NCI-H2196 (cell line): ENCODE data around the gene PTPN20.
"Not testable (repeated sequence)": the region's sequence is repeated elsewhere in the genome, so short reads cannot be mapped to it uniquely, and the experiment has no call there.

ENCODE experiments used
- DNase-seq: peaks from one replicate; lab custom pipeline; 2025; ENCODE audit not compliant: unreplicated experiment; lab: John Stamatoyannopoulos, UW

The PTPN20 gene

DNA sequence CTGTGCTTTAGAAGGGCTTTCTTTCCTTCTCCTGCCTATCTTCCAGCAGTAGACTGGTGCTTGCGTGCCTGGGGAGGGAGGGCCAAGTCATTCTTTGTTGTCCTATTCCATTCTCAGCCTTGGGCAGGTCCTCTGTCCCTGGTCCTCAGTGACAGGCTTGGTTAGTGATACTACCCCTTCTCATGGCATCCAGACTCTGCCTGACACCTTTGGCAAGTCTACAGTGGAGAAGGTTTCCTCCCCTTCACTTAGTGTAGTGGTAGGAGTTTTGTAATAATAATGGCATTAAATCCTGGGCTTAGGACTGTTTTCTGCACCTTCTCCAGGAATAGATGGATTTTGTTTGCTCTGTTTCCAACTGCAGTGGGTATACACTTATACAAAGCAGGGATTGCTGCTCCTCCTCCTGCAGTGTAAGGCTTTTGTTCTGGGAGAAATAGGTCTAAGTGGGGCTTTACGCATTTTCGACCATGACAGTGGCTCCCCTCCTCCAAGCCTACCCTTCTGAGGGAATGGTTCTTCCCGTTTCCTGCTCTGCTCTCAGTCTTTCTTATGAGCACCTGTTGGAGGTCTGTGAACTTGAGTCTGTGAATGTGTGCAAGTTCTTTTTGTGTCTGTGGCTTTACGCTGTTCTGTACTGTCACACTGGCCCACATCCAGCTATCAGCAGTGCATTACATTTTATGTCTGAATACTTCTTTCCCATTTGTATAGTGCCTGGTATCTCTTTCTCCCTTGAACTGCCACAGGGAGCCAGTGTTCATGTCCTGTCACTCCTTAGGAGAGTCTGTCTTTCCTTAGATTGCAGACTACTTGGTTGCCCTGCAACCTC is 37.7 kb downstream of the PTPN20 start:
- DNase-seq = not testable (repeated sequence)

DNA sequence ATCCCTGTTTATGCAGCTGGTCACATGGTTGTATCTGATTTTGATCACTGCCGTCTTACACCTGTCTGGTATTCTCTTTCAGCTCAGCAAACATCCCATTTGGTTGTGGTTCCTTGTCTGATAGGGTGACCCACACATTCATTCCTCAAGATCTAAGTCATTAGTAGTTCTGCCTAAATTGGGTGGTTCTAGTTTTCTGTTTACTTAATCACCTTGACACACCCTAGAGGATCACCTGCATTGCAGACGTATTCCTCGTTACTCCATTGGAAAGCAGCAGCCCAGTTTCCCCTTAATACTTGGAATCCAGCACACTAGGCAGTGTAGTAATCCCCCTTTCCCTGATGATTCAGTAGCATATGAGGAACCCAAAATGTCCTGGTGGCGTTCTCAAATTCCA is 41.3 kb downstream of the PTPN20 start:
- not testable (repeated sequence) for DNase-seq

DNA sequence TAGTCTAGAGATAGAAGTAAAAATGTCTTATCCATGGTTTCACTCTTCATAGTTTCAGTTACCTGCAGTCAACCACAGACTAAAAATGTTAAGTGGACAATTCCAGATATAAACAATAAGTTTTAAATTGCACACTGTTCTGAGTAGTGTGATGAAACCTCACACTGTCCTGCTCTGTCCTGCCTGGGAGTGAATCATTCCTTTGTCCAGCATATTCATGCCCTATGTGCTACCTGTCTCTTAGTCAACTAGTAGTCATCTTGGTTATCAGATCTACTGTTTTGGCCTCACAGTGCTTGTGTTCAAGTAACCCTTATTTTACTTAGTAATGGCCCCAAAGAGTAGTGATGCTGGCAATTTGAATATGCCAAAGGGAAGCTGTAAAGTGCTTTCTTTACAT is 49.5 kb downstream of the PTPN20 start:
- DNase-seq = not testable (repeated sequence)

DNA sequence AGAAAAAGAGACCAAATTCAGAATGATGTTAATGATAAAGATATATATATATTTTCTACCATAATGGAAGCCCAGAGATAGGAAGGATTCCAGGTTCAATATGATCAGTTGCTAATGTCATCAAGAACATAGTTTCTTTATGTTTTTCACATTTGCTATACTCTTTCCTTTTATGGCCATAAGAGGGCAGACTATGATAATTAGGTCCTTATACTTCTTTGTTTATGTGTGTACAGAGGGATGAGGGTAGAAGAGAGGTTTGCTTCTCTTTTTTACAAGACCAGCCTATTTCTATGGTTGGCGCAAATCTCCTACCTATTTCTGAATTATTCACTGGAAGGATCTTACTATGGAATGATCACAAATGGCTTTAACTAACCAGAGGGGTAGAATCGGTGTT is 52.1 kb downstream of the PTPN20 start:
- not testable (repeated sequence) for DNase-seq

DNA sequence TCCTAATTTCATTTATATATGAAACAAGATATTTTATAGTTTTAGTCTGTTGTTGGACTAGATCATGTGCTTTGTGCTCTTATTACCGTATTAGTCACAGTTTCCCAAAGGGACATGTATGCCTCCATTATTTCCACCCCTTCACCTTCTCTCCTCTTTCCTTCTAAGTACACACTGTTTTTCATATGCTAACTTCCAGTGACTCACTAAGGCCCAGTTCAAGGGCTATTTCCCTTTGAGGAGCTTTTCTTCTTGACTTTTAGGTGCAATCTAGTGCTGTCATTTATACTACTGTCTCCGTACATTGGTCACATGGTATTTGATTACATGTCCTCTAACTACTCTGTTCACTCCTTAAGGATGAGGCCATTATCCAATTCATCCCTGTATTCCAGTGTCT is 55.8 kb downstream of the PTPN20 start:
- DNase-seq = not testable (repeated sequence)

DNA sequence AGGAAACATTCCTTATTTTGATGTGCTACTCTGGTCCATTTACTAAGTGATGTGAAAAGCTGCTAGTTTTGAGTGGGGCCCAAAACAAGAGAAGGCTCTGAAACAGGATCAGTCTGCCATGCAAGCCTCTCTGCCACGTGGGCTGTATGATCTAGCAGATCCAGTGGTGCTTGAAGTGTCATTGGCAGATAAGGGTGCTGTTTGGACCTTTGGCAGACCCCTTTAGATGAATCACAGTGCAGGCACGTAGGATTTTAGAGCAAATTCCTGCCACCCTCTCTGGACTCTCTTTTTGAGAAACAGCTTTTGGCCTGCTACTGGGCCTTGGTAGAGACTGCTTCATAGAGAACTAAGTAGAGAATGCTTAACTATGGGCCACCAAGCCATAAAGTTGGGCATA is 69.0 kb downstream of the PTPN20 start:
- not testable (repeated sequence) for DNase-seq

DNA sequence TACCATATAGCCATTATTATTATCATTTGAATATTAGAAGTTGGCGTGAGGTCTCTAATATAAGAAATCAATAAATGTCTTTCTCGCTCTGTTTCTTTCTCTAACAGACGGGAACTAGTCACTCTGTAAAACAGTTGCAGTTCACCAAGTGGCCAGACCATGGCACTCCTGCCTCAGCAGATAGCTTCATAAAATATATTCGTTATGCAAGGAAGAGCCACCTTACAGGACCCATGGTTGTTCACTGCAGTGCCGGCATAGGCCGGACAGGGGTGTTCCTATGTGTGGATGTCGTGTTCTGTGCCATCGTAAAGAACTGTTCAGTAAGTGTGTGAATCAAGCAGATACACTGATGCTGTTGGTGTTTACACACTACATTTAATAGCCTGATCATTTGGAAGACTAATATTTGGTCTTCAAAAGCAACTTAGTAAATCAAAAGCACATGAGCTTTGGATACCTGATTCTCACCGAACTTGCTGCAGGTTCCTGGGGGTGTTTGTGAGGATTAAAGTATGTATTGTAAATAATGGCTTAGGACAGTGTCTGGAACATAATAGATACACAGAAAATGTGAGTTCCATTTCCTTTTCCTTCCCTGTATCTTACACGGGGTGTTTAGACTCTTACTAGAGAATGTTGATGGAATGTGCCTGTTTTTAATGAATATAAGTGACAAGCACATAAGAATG is 76.2 kb downstream of the PTPN20 start:
- not testable (repeated sequence) for DNase-seq

DNA sequence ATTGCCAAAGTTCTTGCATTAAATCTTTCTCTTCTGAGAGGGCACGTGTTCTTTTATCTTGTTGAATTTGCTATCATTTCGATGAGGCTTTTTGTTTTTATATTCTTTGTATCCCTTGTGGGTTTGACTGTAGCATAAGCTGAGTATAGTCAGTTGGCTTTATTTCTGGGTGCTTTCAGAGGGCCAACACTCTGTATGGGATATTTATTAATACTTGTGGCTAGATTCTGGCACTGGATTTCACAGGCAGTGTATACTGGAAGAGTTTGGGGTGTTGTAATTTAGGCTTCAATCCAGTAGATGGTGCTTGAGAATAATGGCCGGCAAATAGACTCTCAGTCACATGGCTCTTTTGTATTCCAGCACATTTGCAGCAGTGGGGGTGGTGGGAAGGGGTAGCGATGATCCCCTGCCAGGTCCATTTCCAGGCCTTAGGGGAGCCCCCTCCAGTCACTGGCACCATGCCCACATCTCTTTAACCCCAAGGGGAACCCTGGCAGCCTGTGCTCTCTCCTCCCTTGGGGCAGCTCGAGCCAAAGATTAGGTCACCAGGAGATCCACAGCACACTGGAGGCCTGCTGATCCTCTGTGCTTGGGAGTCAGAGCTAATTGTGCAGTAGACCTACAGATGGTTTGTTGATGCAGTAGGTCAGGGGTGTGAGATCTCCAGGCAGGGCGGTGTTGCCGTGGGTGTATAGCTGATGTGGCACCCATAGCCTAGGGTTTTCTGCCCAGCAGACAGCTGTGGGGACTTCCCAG is 81.8 kb downstream of the PTPN20 start:
- DNase-seq = peak; percentile 12

DNA sequence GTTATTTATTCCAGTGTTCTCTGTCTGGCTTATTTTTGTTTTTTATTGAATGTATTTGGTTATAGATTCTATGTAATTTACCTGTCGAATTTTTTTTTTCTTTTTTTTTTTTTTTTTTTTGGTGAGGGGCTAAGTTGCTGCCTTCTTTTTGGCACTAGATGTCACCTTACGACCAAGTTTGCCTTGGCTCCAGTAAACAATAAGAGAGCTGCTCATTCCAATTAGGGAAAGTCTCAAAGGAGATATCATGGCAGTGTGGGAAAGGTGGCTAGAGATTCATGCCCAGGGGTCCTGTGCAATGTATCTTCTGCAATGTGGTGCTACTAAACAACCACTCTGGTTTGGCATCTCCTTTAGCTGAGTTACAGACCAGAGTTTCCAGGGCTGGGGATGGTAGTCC is 84.0 kb downstream of the PTPN20 start:
- DNase-seq = no peak

DNA sequence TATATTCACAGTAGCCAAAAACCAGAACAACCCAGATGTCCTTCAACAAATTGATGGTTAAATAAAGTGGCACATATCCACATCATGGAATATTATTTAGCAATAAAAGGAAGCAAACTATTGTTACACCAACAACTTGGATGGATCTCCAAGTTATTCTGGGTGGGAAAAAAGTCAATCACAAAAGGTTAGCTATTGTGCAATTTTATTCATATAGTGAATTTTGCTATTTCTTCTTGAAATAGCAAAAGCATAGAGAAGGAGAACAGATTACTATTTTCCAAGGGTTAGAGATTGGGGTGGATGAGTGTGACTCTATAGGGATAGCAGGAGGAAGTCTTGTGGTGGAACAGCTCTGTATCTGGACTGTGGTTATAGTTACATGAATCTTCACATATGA is 87.0 kb downstream of the PTPN20 start:
- no peak for DNase-seq

DNA sequence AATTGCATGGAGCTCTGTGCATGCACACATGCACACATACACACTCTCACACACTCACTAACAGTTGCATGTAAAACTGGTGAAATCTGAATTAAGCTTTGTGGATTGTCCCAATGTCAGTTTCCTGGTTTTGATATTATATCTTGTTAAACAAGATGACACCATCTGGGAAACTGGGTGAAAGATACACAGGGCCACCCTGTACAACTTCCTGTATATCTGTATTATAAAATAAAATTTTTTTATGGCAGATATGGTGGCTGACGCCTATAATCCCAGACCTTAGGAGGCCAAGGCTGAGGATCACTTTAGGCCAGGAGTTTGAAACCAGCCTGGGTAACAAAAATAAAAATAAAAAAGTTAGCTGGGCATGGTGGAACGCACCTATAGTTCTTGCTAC is 87.4 kb downstream of the PTPN20 start:
- no peak for DNase-seq

DNA sequence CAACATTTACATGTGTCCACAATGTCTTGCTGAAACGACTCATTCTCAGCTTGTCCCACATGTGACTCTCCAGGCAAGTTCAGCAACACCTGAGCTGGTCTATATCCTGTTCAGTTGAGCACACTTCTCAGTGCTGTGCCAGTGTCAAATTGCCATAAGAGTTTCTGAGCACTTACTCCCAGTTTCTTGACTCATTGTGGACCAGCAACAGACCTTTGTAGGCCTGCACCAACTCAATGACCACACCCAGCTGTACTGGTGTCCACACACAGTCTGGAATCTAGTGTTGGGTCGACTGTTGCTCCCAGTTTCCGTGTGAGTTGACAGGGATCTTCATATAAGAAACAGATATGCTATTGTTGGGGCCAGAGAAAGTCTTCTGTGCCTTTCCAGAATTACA is 88.0 kb downstream of the PTPN20 start:
- DNase-seq = no peak

DNA sequence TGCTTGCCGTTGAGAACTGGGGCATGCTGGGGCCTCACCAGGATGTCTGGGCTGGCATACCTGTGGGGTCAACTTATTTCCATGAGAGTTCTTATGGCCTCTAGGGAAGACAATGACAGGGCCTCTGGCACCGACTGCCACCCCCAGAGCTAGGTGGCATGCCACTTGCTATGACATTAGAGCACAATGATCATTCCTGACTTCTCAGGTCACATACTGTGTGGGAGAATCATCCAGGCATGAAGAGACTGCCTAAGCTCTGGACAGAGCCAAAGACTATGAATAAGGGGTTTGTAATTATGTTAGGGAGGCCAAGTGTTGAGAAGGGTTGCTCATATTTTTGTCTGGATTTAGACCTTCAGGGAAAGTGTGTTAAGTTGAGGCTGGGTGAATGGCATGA is 97.5 kb downstream of the PTPN20 start:
- DNase-seq = no peak

DNA sequence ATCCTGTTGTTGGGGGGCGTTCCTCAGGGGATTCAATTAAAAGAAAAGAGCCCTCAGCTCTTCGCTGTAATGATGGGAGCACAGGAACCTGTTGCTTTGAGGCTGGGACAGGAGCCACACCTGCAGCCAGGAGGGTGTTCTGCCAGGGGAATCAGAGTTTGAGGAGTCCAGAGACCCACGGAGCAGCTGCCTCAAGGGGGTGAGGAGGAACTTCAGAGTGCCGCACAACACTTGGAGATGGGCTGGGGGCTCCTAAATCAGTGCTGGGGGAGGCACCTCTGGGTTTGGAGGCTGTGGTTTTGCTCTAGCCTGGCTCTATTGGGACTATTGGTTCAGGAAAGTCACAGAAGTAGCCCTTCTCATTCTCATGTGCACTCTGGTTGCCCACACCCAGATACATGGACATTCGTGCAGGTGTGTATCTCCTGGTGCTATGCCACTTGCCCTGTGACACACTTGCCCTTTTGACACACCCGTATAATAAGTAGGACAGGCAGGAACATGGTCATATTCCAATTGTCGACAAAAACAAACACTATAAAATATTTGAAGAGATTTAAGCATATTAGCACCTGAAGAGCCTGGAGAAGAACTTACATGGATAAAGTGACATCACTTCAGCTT is 98.1 kb downstream of the PTPN20 start:
- no peak for DNase-seq

DNA sequence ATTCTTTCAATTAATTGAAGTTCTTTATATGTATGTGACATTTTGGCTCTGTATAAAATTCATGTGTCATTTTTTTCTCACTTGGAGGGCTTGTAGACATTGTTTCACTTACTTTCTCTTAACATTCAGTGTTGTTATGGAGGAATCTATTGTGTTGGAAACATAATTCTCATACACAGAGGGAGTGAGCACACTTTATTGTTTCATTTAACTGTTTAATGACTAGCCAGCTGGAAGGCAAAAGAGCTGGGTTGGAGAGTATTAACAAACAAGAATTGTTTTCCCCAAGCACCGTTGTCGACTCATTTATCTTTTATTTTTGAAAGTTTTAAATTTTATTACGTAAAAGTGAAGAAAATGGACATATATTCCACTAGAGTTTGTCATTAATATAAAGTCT is 98.8 kb downstream of the PTPN20 start:
- no peak for DNase-seq

DNA sequence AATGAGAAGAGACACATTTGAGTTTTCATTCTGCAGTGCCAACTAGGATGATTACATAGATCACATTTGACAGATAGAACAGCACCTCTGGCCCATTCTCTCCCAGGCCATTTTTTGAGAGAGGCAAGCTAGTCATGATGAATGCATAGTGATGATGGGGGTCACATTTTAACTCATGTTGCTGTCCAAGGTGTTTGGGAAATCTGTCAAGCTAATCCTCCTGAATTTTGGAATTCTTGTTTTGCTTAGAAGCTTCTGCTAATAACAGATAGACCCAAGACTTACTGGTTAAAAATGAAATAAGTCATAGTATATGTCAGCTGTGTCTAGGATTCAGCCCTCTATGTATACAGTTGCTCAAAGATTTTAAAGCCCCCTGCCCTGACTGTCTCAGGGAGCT is 101.0 kb downstream of the PTPN20 start:
- no peak for DNase-seq

DNA sequence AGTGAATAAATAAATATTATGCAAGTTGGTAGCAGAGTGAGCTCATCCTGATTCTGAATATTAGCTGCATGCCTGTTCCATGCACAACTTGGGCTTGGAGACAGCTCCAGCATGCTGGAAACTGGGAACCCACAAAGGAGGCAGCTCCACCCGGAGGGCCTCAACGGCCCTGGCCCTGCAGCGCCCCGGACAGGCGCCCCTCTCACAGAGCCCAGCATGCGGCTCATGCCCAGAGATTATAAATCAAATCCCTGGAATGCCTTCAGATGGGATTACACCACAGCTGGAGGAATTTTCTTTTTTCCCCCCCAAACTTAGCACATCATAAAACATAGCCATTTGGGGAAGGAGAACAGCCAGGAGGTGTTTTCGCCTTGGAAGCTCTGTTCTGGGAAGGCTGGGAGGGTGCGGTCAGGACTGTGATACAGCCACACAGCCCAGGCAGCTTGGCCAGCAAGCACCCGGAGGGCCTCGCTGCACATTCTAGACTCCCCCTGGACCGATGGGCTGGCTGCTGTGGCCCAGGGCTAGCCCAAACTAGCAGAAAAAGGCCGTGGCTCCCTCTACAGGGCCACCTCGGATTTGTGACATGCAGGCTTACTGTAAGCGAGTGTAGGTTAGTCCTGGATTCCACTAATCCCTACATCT is 102.4 kb downstream of the PTPN20 start:
- no peak for DNase-seq

DNA sequence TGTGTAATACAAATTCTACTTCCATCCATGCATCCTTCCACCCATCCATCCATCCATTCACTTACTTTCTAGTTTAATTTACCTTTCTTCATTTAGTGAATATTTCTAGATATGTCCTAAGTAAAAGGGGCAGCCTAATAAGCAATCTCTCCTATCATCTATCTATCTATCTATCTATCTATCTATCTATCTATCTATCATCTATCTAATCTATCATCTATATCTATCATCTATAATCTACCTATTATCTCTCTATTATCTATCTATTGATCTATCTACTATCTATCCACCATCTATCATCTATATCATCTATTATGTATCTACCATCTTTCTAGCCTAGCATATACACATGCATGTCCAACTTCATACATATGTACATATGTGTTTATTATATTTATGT is 104.2 kb downstream of the PTPN20 start:
- no peak for DNase-seq

DNA sequence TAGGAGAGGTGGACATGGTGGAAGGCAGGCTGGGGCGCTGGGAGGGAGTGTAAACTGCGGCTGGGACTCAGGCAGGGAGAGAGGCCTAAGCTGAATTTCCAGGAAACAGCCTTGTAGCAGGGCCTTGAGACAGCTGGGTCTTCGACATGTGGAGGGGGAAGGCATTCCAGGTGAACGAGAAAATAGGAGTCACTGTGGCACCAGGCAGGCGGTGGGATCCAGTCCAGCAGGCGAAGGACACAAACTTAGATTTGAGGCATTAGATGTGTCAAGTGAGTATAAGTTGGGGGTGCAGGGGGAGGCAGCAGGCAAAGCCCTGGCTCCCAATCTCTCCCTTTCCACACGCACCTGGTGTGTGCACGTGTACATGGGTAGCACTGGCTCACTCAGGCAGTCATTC is 105.3 kb downstream of the PTPN20 start:
- no peak for DNase-seq

DNA sequence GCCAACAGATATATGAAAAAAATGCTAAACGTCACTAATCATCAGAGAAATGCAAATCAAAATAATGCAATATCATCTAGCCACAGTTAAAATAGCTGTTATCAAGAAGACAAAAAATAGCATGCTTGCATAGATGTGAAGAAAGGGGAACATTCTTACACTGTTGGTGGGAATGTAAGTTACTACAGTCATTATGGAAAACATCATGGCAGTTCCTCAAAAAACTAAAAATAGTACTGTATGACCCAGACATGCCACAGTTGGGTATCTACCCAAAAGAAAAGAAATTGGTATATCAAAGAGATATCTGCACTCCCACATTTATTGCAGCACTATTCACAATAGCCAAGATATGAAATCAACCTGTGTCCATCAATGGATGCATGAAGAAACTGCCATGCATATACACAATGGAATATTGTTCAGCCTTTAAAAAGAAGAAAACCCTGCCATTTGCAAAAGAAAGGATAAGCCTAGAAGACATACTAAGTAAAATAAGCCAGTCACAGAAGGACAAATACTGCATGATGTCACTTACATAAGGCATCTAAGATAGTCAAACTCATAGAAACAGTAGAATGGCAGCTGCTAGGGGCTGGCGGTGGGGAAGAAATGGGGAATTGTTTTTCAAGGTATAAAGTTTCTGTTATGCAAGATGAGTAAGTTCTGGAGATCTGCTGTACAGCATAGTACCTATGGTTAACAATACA is 107.0 kb downstream of the PTPN20 start:
- no peak for DNase-seq
